Measurements from ENCODE around the gene C1orf74. TPM values are rescaled to one million over a fixed set of nuclear protein-coding genes. Genes with fewer than 3 reads are reported as not detected.

The C1orf74 gene
- polyA plus RNA-seq, 2 of the 4 experiments (the other 2 are of a cell fraction), result 2.4 to 3.3 TPM

DNA sequence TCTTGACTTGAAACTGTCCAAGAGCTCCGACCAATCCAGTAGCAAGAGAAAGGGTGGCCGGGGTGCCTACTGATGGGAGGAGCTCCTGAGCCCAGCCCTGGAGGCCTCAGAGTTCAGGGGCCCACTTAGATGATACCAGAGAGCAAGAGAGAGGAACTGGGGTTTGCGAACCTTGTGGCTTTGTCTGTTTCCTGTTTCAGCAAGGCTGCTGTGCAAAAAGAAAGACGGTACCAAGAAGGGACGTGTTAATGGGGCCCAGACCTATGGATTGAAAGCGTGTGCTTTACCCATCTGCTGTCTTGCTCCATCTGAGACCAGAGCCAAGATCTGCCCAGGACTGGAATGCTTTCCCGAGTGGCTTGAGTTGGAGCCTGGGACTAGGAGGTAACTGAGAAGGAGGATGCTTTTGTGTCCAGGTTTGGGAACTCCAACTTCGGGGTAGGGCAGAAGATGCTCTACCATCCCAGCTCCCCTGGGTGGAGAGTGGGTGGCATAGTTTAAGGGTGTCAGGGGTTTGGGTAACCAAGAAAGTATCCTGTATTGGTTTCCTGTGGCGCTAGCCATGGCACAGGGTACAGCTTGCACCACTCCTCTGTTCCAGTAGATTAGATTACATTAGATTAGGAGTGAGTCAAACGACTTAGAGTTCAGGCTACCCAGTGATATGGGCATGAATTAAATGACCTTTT is 28.3 kb downstream of the C1orf74 start, which contains the start of gene TRAF3IP3:
Gene TRAF3IP3 (plus strand): TSS at position 128 of the 689 bp plus-strand sequence. CDS start 3,987 bp downstream, outside the sequence.
- Histone ChIP-seq H3K4me2 (no peak within 1 kb of the TSS), H3K9me3 (no peaks in the 10 kb centered on the region), H3K27ac (no peak within 1 kb of the TSS), H3K4me3 (no peak within 1 kb of the TSS), H3K4me1 (no peaks in the 10 kb centered on the region)
- POLR2A ChIA-PET, result no interaction called here
- FAIRE-seq (no peak), DNase-seq (ENCODE audit: low read depth in 1 of 2, low spot score in 1 of 2) (no peak), ATAC-seq (no peak)
- 37% methylated on average over 10 of the region's 10 CpGs for WGBS (ENCODE audit: missing lambda C conversion rate)
- TF ChIP-seq, protein P1, sequence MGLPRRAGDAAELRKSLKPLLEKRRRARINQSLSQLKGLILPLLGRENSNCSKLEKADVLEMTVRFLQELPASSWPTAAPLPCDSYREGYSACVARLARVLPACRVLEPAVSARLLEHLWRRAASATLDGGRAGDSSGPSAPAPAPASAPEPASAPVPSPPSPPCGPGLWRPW (IDR thresholded peaks at IDR 0.05), result no peak
- no peak for TF ChIP-seq KDM1A (IDR thresholded peaks at IDR 0.05; ENCODE audit: low read depth)
- TF ChIP-seq MYC (IDR thresholded peaks at IDR 0.05; ENCODE audit: borderline replicate concordance, low read length), result no peak
- no peak for TF ChIP-seq MAFK (IDR thresholded peaks at IDR 0.05; ENCODE audit: partially characterized antibody)
- no peak for TF ChIP-seq RFX5 (IDR thresholded peaks at IDR 0.05)
- no peak for TF ChIP-seq NFE2L2 (conservative IDR thresholded peaks at IDR 0.05; ENCODE audit: low read length)
- TF ChIP-seq, protein P2, sequence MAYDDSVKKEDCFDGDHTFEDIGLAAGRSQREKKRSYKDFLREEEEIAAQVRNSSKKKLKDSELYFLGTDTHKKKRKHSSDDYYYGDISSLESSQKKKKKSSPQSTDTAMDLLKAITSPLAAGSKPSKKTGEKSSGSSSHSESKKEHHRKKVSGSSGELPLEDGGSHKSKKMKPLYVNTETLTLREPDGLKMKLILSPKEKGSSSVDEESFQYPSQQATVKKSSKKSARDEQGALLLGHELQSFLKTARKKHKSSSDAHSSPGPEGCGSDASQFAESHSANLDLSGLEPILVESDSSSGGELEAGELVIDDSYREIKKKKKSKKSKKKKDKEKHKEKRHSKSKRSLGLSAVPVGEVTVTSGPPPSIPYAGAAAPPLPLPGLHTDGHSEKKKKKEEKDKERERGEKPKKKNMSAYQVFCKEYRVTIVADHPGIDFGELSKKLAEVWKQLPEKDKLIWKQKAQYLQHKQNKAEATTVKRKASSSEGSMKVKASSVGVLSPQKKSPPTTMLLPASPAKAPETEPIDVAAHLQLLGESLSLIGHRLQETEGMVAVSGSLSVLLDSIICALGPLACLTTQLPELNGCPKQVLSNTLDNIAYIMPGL (CRISPR knock-in tag; IDR thresholded peaks at IDR 0.05; ENCODE audit: borderline replicate concordance), result no peak
- TF ChIP-seq, protein P3, sequence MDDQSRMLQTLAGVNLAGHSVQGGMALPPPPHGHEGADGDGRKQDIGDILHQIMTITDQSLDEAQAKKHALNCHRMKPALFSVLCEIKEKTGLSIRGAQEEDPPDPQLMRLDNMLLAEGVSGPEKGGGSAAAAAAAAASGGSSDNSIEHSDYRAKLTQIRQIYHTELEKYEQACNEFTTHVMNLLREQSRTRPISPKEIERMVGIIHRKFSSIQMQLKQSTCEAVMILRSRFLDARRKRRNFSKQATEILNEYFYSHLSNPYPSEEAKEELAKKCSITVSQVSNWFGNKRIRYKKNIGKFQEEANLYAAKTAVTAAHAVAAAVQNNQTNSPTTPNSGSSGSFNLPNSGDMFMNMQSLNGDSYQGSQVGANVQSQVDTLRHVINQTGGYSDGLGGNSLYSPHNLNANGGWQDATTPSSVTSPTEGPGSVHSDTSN (IDR thresholded peaks at IDR 0.05), result no peak
- no peak for TF ChIP-seq ZSCAN20 (CRISPR knock-in tag; IDR thresholded peaks at IDR 0.05)
- no peak for TF ChIP-seq ZC3H11A (IDR thresholded peaks at IDR 0.05)
- TF ChIP-seq NPAS2 (CRISPR knock-in tag; IDR thresholded peaks at IDR 0.05; ENCODE audit: borderline replicate concordance), result no peak
- no peak for TF ChIP-seq EHMT2 (IDR thresholded peaks at IDR 0.05; ENCODE audit: low read depth)
- TF ChIP-seq, protein P4, sequence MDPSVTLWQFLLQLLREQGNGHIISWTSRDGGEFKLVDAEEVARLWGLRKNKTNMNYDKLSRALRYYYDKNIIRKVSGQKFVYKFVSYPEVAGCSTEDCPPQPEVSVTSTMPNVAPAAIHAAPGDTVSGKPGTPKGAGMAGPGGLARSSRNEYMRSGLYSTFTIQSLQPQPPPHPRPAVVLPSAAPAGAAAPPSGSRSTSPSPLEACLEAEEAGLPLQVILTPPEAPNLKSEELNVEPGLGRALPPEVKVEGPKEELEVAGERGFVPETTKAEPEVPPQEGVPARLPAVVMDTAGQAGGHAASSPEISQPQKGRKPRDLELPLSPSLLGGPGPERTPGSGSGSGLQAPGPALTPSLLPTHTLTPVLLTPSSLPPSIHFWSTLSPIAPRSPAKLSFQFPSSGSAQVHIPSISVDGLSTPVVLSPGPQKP (IDR thresholded peaks at IDR 0.05; ENCODE audit: low read depth, low read length), result no peak
- no peak for TF ChIP-seq HEYL (CRISPR knock-in tag; IDR thresholded peaks at IDR 0.05)
- no peak for TF ChIP-seq JUNB (IDR thresholded peaks at IDR 0.05)
- no peak for TF ChIP-seq CBX2 (IDR thresholded peaks at IDR 0.05; ENCODE audit: borderline replicate concordance, low read depth)
- TF ChIP-seq ESRRA (IDR thresholded peaks at IDR 0.05; ENCODE audit: borderline replicate concordance, low read length), result no peak
- CTCF ChIA-PET, result interaction anchor here (0.9 kb wide), 1 partner anchor 8 kb away, joined by 4 read pairs; no protein-coding TSS in a partner anchor

DNA sequence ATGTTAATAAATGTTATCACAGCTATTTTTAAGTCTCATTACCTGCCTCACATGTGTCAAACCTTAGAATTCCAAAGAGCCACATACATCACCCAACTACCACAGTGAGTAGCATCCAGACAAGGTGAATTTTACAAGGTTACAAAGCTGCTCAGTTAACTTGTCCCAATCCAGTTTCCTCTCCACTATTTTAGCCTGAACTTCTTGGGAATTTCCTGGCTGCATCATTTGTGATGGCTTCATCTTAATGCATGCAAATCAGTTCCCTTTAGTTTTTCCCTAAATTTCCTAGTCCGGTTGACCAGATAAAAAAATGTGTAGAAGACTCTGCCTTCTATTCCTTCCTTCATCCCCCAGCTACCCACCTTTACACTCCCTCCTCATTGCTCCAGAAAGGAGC is 29.1 kb downstream of the C1orf74 start:
- Histone ChIP-seq H3K27ac (no peak overlapping the region), H3K4me3 (no peak overlapping the region), H3K9me3 (no peaks in the 10 kb centered on the region), H3K4me2 (no peak overlapping the region), H3K4me1 (no peaks in the 10 kb centered on the region)
- FAIRE-seq, result no peak
- TF ChIP-seq EP300 (IDR thresholded peaks at IDR 0.05) (no peak), CBX8 (IDR thresholded peaks at IDR 0.05) (no peak), RFX5 (IDR thresholded peaks at IDR 0.05) (no peak), MYC (IDR thresholded peaks at IDR 0.05; ENCODE audit: borderline replicate concordance, low read length) (no peak), CHD2 (IDR thresholded peaks at IDR 0.05; ENCODE audit: low read length, partially characterized antibody) (no peak), HOXA7 (CRISPR knock-in tag; IDR thresholded peaks at IDR 0.05) (no peak), ZFP36 (IDR thresholded peaks at IDR 0.05; ENCODE audit: borderline replicate concordance, partially characterized antibody) (no peak)
- TF ChIP-seq, protein P5, sequence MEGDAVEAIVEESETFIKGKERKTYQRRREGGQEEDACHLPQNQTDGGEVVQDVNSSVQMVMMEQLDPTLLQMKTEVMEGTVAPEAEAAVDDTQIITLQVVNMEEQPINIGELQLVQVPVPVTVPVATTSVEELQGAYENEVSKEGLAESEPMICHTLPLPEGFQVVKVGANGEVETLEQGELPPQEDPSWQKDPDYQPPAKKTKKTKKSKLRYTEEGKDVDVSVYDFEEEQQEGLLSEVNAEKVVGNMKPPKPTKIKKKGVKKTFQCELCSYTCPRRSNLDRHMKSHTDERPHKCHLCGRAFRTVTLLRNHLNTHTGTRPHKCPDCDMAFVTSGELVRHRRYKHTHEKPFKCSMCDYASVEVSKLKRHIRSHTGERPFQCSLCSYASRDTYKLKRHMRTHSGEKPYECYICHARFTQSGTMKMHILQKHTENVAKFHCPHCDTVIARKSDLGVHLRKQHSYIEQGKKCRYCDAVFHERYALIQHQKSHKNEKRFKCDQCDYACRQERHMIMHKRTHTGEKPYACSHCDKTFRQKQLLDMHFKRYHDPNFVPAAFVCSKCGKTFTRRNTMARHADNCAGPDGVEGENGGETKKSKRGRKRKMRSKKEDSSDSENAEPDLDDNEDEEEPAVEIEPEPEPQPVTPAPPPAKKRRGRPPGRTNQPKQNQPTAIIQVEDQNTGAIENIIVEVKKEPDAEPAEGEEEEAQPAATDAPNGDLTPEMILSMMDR (IDR thresholded peaks at IDR 0.05), result no peak
- TF ChIP-seq, protein P6, sequence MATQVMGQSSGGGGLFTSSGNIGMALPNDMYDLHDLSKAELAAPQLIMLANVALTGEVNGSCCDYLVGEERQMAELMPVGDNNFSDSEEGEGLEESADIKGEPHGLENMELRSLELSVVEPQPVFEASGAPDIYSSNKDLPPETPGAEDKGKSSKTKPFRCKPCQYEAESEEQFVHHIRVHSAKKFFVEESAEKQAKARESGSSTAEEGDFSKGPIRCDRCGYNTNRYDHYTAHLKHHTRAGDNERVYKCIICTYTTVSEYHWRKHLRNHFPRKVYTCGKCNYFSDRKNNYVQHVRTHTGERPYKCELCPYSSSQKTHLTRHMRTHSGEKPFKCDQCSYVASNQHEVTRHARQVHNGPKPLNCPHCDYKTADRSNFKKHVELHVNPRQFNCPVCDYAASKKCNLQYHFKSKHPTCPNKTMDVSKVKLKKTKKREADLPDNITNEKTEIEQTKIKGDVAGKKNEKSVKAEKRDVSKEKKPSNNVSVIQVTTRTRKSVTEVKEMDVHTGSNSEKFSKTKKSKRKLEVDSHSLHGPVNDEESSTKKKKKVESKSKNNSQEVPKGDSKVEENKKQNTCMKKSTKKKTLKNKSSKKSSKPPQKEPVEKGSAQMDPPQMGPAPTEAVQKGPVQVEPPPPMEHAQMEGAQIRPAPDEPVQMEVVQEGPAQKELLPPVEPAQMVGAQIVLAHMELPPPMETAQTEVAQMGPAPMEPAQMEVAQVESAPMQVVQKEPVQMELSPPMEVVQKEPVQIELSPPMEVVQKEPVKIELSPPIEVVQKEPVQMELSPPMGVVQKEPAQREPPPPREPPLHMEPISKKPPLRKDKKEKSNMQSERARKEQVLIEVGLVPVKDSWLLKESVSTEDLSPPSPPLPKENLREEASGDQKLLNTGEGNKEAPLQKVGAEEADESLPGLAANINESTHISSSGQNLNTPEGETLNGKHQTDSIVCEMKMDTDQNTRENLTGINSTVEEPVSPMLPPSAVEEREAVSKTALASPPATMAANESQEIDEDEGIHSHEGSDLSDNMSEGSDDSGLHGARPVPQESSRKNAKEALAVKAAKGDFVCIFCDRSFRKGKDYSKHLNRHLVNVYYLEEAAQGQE (IDR thresholded peaks at IDR 0.05), result no peak
- TF ChIP-seq, protein P7, sequence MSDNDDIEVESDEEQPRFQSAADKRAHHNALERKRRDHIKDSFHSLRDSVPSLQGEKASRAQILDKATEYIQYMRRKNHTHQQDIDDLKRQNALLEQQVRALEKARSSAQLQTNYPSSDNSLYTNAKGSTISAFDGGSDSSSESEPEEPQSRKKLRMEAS (IDR thresholded peaks at IDR 0.05), result no peak
- no peak for ATAC-seq
- POLR2A ChIA-PET, result no interaction called here
- CTCF ChIA-PET, result no interaction called here
- DNase-seq (ENCODE audit: low read depth in 1 of 2, low spot score in 1 of 2), result no peak
- 11% methylated on average over 1 of the region's 1 CpG for whole genome bisulfite sequencing (ENCODE audit: missing lambda C conversion rate)
